SKM-1 treated with dmso at 0.1 percent for 144 hours (cell line): ENCODE measurements around the gene ARL6IP1.
A peak's percentile ranks its signal among the peaks of the same experiment; 100 is the strongest.
"Not testable (repeated sequence)": the region's sequence is repeated elsewhere in the genome, so short reads cannot be mapped to it uniquely, and the experiment has no call there.

ENCODE experiments used
- DNase-seq: peaks from one replicate; lab custom pipeline; 2025; ENCODE audit not compliant: unreplicated experiment; lab: John Stamatoyannopoulos, UW

ARL6IP1 gene

DNA sequence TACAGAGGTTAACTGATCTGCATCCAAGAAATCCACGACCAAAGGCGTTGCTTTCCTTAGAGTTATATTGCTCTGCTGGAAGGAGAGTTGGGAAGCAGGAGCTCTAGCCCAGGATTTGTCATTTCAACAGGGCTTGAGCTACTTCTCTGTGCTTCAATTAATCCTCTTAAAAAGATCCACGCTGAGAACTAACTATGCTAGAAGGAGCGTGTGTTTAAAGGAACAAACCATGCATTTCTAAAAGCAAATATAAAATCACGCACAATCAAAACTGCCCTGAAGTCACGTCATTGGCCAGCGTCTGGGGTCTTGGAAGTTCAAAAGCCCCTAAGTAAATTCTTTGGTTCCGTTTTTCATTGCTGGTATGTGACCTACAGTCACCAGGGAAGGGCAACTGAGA lies 1.1 kb downstream of the ARL6IP1 start:
- no peak for DNase-seq

DNA sequence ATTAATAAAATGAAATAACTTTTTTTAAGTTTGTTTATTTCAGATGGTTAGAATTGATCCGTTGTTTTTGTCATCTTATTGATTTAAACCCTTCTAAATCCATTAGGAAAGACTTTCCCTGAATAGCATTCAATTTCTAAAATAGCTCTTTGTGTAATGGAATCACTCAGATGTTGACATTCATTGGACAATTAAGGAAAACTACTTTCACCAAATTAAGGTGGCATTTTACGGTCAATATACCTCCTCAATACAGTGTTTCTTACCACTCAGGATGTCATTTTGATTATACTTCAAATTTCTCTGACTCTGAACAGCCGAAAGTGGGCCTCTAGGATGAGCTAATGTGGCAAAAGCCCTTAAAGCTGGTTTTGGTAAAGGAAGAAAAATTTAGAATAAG lies 1.8 kb downstream of the ARL6IP1 start:
- DNase-seq: no peak

- DNase-seq: no peak
Measured at GRCh38 chr16:18797746-18798145, 3.6 kb downstream of the ARL6IP1 start.

DNA sequence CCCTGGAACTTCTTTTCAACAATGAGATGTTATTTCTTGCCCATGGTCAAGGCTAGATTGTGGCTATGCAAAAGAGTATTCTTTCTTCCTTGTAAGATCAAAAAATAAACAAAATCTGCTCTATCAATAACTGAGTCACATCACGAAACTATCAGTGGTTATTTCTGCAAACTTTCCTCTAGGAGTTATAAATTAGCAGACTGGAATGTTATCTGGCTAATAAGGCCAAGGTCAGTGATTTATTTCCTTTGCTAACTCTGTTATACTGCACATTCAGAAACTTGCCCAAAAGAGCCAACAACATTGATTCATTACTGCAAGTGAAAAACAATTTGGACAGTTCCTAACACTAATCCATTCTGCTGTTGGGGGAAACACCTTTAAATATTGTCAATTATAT lies 5.0 kb downstream of the ARL6IP1 start:
- DNase-seq: no peak

DNA sequence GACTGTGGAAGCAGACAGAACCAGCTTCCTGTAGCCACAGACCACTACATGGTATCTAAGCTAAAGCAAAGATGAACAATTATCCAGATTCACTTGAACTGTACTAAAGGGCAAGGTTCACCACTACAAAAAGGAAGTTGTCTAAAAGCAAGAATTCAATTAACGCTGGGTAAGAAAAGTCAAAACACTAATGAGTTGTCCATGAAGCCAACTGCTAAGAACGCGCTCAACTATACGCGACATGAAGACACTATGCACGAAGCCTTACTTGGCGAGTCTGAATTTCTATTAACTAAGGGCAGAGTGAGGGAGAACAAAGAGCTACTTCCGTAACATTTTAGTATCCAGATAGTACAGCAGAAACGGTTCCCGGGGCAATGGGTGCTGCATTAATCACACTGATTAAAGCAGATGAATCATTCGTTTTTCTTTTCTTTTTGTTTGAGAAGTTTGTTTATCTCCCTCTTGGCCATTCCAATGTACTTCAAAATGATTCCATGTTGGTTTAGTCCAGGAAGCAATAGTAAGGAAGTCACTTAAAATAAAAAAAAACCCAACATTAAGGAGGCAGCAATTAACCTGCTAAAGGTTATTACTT lies 8.4 kb downstream of the ARL6IP1 start:
- no peak for DNase-seq

DNA sequence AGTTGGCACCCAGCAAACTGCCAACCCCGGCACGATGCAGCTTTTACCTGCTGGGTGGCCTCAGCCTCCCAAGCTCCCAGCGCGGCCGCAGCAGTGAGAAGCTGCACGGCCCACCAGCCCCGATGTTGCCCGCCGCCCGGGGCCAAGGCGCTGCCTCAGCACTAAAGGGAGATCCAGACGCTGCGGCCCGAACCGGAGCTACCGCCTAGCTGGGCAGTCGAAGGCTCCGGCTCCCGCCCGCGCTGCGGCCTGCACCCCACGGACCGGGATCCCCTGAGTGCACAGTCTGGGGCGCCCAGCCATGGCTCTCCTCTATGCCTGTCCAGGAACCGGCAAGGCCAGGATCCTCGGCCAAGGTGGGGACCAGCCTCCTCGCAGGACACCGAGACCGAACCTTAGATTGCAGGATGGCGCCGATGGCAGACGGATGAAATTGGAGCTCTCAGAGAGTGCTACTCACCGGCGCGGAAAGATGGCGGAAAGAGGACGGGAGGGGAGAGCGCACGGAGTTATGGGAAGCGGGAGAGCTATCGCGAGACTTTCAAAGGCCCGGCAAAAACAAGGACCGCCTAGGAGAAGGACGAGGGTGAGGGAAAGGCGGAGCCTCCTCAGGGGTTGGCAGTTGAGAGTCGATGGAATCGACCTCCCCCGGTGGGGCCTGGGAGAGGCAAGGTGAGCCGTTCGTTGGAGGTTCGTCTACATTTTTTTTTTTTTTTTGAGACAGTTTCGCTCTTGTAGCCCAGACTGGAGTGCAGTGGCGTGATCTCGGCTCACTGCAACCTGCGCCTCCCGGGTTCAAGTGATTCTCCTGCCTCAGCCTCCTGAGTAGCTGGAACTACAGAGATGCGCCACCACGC lies 11.3 kb downstream of the ARL6IP1 start, which contains the start of gene RPS15A:
RPS15A (minus strand) TSS at position 485 of the 857 bp plus-strand sequence. CDS start 1,221 bp downstream, outside the sequence.
- peak; percentile 96 for DNase-seq

DNA sequence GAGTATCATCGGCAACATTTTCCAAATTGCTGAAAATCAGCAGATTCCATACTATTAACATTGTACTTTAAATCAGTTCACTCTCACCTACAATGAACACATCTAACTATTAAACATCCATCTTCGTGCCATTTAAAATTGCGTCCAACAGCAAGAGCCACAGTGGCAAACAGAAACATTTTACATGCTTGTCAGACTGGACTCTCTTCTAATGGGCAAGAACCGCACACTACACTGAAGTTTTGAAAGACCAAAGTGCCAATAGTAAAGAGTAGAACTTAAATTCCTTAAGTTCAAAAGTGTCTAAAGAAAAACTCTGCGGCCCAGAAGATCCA lies 11.9 kb downstream of the ARL6IP1 start:
- DNase-seq: no peak

- DNase-seq: no peak
Measured at GRCh38 chr16:18788828-18789514, 12.4 kb downstream of the ARL6IP1 start.

- DNase-seq: no peak
Measured at GRCh38 chr16:18784917-18785623, 16.3 kb downstream of the ARL6IP1 start.

- no peak for DNase-seq
Measured at GRCh38 chr16:18783430-18784341, 17.7 kb downstream of the ARL6IP1 start.

- no peak for DNase-seq
Measured at GRCh38 chr16:18782697-18783429, 18.5 kb downstream of the ARL6IP1 start.

- DNase-seq: not testable (repeated sequence)
Measured at GRCh38 chr16:18781232-18781631, 20.1 kb downstream of the ARL6IP1 start.

- DNase-seq: not testable (repeated sequence)
Measured at GRCh38 chr16:18780460-18781026, 20.8 kb downstream of the ARL6IP1 start.

- not testable (repeated sequence) for DNase-seq
Measured at GRCh38 chr16:18777664-18778063, 23.7 kb downstream of the ARL6IP1 start.

DNA sequence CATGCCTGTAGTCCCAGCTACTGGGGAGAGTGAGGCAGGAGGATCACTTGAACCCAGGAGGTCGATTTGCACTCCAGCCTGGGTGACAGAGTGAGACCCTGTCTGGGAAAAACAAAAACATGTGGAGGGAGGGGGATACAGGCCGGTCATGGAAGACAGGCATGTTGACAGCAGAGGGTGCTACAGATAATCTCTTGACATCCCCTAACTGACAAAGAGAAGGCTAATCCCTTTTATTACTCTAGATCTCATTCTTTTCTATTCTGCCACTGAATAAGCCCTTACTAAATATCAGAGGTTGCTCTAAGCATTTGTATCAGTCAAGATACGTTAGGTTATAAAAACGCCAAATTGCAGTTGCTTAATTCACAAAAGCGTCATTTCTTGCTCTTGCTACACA lies 25.0 kb downstream of the ARL6IP1 start:
- not testable (repeated sequence) for DNase-seq

DNA sequence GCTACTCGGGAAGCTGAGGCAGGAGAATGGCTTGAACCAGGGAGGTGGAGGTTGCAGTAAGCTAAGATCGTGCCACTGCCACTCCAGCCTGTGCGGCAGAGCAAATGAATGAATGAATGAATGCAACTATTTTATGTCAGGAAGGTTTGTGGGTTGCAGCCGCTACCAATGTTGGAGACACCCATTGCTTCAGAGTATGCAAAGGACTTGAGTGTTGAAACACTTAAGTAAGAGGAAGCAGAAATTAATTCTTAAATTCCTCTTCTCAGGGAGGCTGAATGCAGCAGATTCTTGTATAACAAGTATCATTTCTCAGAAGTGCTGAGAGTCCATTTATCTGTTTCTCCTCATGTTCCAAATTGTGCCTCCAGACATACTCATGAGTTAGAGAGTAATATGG lies 26.7 kb downstream of the ARL6IP1 start:
- peak; percentile 69 for DNase-seq

GRCh38 chr16:18772171-18772570 lies 29.2 kb downstream of the ARL6IP1 start:
- DNase-seq: not testable (repeated sequence)

- DNase-seq: not testable (repeated sequence)
Measured at GRCh38 chr16:18770336-18770962, 30.9 kb downstream of the ARL6IP1 start.

- DNase-seq: not testable (repeated sequence)
Measured at GRCh38 chr16:18767217-18767616, 34.1 kb downstream of the ARL6IP1 start.
